Activated CD4-positive, alpha-beta T cell treated with anti-CD3 and anti-CD28 coated beads for 36 hours (primary cell): Measurements from ENCODE around the gene TUBGCP6. TPM values are rescaled to one million over a fixed set of nuclear protein-coding genes. Genes with fewer than 3 reads are reported as not detected.
A peak's percentile ranks its signal among the peaks of the same experiment; 100 is the strongest.
"Not testable (repeated sequence)": the region's sequence is repeated elsewhere in the genome, so short reads cannot be mapped to it uniquely, and the experiment has no call there.

ENCODE experiments used
- ATAC-seq: fragments of 200-7000 bp; cut with Tn5 transposase; one replicate; pipeline ENCODE4 v1.10.0; 2021; ENCODE audit warnings: mild to moderate bottlenecking, moderate library complexity
- CTCF ChIA-PET: fragments of 350-600 bp; sonication (Branson Sonifier 250); formaldehyde crosslinking; loops from one replicate; lab custom pipeline; 2021; ENCODE audit warnings: antibody characterized with exemption; lab: Charles Lee
- POLR2A ChIA-PET: fragments of 350-600 bp; sonication (Branson Sonifier 250); formaldehyde crosslinking; loops from one replicate; lab custom pipeline; 2021; ENCODE audit warnings: antibody characterized with exemption, inconsistent platforms; lab: Charles Lee
- DNase-seq: peaks from one replicate; pipeline ENCODE4 v3.0.0-alpha.2; 2020
- H3K27ac Mint-ChIP-seq: one replicate; pipeline ENCODE4 v1.8.0; 2021; ENCODE audit warnings: mixed read lengths
- H3K27me3 Mint-ChIP-seq: one replicate; pipeline ENCODE4 v1.8.0; 2021; ENCODE audit warnings: mixed read lengths
- H3K36me3 Mint-ChIP-seq: one replicate; pipeline ENCODE4 v1.8.0; 2021; ENCODE audit warnings: low read depth, mixed read lengths
- H3K4me1 Mint-ChIP-seq: one replicate; pipeline ENCODE4 v1.8.0; 2021; ENCODE audit warnings: mixed read lengths
- H3K4me3 Mint-ChIP-seq: one replicate; pipeline ENCODE4 v1.8.0; 2021; ENCODE audit warnings: mild to moderate bottlenecking, moderate library complexity, mixed read lengths
- H3K9me3 Mint-ChIP-seq: one replicate; pipeline ENCODE4 v1.8.0; 2021; ENCODE audit warnings: low read depth, mixed read lengths
- intact Hi-C, 2 experiments: fragments of 100-400 bp; cut with DNase I in 1 of 2; cut with micrococcal nuclease in 1 of 2; formaldehyde crosslinking; loops; one replicate each; pipeline versions ENCODE4 v1.14.2 to v1.15.1; 2022 to 2024; cut with DNase I, micrococcal nuclease
- total RNA-seq, 2 experiments: library from RNA; stranded (reverse); gene quantifications; one replicate each; pipeline ENCODE4 v1.2.3, GENCODE V29; 2021

TUBGCP6 gene
- total RNA-seq, 2 experiments from 2014 or later = 42.2 to 49.2 TPM

GRCh38 chr22:50276143-50276542, 31.3 kb upstream of the TUBGCP6 start:
- no peak overlapping the region for H3K27ac Mint-ChIP-seq
- no peak overlapping the region for H3K4me3 Mint-ChIP-seq
- H3K4me1 Mint-ChIP-seq = peaks cover 1% of the 10 kb centered on the region
- peak; percentile 70 for ATAC-seq
- CTCF ChIA-PET = interaction anchor here (0.6 to 2.4 kb wide), 6 partner anchors 30 to 345 kb away, joined by 3 to 16 read pairs (median 4); partner anchors contain the start of gene PLXNB2
- H3K9me3 Mint-ChIP-seq = no peaks in the 10 kb centered on the region
- intact Hi-C loops = loop anchor here (1.0 to 5.0 kb wide), 3 partner anchors 51 to 66 kb away; partner anchors contain the start of gene DENND6B (in 2 of the 2)
- H3K27me3 Mint-ChIP-seq = peaks cover 2% of the 10 kb centered on the region
- peak; percentile 81 for DNase-seq
- POLR2A ChIA-PET = no interaction called here
- no peaks in the 10 kb centered on the region for H3K36me3 Mint-ChIP-seq

DNA sequence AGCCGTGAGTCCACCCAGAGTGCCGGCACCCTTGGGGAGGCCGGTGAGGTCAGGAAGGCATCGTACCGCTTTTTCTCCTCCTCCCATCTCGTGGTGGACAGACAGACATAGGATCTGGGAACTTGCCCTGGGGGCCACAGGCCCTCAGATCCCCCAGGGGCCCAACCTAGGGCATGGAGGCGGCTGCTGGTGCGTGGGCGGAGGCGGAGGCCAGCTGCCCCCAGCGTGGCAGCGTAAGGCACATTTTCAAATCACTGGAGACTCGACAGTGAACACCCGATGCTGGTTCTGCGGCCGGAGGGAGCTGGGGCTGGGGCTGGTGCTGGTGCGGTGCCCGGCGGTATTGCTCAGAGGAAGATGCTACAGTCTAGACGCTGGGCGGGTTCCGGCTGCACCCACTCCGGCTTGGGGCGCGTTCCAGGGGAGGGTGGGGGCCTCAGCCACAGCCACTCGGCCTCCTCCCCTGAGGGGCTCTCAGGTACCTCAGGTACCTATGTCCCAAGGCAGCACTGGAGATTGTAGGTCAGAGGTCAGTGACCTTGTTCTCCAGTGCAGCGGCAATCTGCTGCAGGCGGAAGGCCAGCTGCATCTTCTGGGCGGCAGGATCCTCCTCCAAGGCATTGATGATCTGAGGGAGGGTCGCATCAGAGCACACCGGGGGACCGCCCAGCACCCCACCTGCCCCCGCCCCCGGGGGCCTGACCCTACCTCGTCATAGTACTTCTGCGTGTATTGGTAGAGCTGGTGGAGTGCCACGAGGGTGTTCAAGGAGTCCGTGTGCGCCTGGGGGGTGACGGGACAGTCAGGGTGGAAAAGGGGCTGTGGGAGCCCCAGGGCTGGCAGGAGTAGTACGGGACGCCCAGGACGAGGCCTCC, 30.6 kb upstream of the TUBGCP6 start:
- Mint-ChIP-seq H3K27ac (no peak overlapping the region), H3K4me1 (peaks cover 4% of the 10 kb centered on the region), H3K9me3 (no peaks in the 10 kb centered on the region), H3K4me3 (no peak overlapping the region), H3K36me3 (no peaks in the 10 kb centered on the region), H3K27me3 (peaks cover 2% of the 10 kb centered on the region)
- intact Hi-C loops = loop anchor here (1.0 to 5.0 kb wide), 4 partner anchors 52 to 225 kb away; partner anchors contain the start of gene DENND6B (in 2 of the 2)
- ATAC-seq (no peak), DNase-seq (no peak)
- ChIA-PET POLR2A (no interaction called here), CTCF (interaction anchor here (0.7 to 2.4 kb wide), 5 partner anchors 32 to 66 kb away, joined by 3 to 16 read pairs (median 4); no protein-coding TSS in a partner anchor)

DNA sequence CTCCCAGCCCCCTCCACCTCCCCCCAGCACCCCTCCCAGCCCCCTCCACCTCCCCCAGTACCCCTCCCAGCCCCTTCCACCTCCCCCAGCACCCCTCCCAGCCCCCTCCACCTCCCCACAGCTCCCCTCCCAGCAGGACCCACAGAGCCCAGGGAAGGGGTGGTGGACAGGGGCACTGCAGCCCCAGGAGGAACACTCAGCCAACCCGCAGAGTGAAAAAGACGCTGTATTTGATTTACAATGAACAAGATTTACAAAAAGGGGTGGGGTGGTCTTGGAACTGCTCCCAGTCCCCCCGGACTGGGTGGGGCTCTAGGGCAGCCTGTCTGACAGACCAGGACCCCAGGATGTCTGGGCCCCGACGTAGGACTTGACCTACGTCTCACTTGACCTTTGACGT, 29.9 kb upstream of the TUBGCP6 start:
- Mint-ChIP-seq H3K4me3 (no peak overlapping the region), H3K4me1 (peaks cover 4% of the 10 kb centered on the region), H3K27me3 (peaks cover 2% of the 10 kb centered on the region), H3K27ac (no peak overlapping the region), H3K36me3 (no peaks in the 10 kb centered on the region), H3K9me3 (no peaks in the 10 kb centered on the region)
- intact Hi-C loops = loop anchor here (2.0 to 5.0 kb wide), 2 partner anchors 53 to 226 kb away; partner anchors contain the start of gene DENND6B (in 1 of the 2)
- CTCF ChIA-PET = interaction anchor here (0.7 to 1.0 kb wide), 2 partner anchors 32 to 45 kb away, joined by 3 to 4 read pairs; no protein-coding TSS in a partner anchor
- DNase-seq = no peak
- POLR2A ChIA-PET = no interaction called here
- ATAC-seq = no peak

- H3K9me3 Mint-ChIP-seq = no peaks in the 10 kb centered on the region
- ChIA-PET POLR2A (no interaction called here), CTCF (no interaction called here)
- DNase-seq (peak; percentile 71), ATAC-seq (peak; percentile 23)
- no peaks in the 10 kb centered on the region for H3K36me3 Mint-ChIP-seq
- no peak overlapping the region for H3K4me3 Mint-ChIP-seq
- intact Hi-C loops = loop anchor here in 1 of 2 experiments (2.0 kb wide), 1 partner anchor 226 kb away; no protein-coding TSS in a partner anchor
- peaks cover 6% of the 10 kb centered on the region for H3K4me1 Mint-ChIP-seq
- H3K27me3 Mint-ChIP-seq = peaks cover 2% of the 10 kb centered on the region
- H3K27ac Mint-ChIP-seq = no peak overlapping the region
Observed at GRCh38 chr22:50274311-50274710, 29.5 kb upstream of the TUBGCP6 start.

- H3K4me3 Mint-ChIP-seq, H3K27me3 Mint-ChIP-seq, H3K27ac Mint-ChIP-seq, H3K4me1 Mint-ChIP-seq, DNase-seq, POLR2A ChIA-PET, H3K36me3 Mint-ChIP-seq, ATAC-seq, H3K9me3 Mint-ChIP-seq: not testable (repeated sequence)
- intact Hi-C loops = loop anchor here in 1 of 2 experiments (2.0 kb wide), 1 partner anchor 227 kb away; no protein-coding TSS in a partner anchor
- CTCF ChIA-PET = interaction anchor here (0.6 kb wide), 1 partner anchor 14 kb away, joined by 3 read pairs; no protein-coding TSS in a partner anchor
Observed at GRCh38 chr22:50273781-50274180, 29.0 kb upstream of the TUBGCP6 start.

DNA sequence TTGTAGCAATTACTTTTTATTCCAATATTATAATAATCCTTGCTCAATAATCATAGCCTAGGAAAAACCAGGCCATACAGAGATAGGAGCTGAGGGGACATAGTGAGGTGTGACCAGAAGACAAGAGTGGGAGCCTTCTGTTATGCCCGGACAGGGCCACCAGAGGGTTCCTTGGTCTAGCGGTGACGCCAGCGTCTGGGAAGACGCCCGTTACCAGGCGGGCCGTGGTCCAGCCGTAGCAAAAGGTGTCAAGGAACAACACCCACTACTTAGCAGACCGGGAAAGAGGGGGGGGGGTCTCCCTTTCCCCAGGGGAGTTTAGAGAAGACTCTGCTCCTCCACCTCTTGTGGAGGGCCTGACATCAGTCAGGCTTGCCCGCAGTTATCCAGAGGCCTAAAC, 28.5 kb upstream of the TUBGCP6 start:
- ATAC-seq, DNase-seq, H3K36me3 Mint-ChIP-seq, H3K9me3 Mint-ChIP-seq, H3K27me3 Mint-ChIP-seq, H3K4me3 Mint-ChIP-seq, H3K27ac Mint-ChIP-seq, intact Hi-C loops, H3K4me1 Mint-ChIP-seq, POLR2A ChIA-PET: not testable (repeated sequence)
- CTCF ChIA-PET = interaction anchor here (0.6 kb wide), 1 partner anchor 14 kb away, joined by 3 read pairs; no protein-coding TSS in a partner anchor

GRCh38 chr22:50272044-50272802, 27.4 kb upstream of the TUBGCP6 start:
- Mint-ChIP-seq H3K9me3 (no peaks in the 10 kb centered on the region), H3K27ac (no peak overlapping the region), H3K4me3 (no peak overlapping the region), H3K27me3 (peaks cover 4% of the 10 kb centered on the region), H3K36me3 (no peaks in the 10 kb centered on the region), H3K4me1 (peaks cover 13% of the 10 kb centered on the region)
- intact Hi-C loops = no loop called here
- no peak for ATAC-seq
- POLR2A ChIA-PET = no interaction called here
- no peak for DNase-seq
- CTCF ChIA-PET = interaction anchor here (0.6 to 1.6 kb wide), 4 partner anchors 20 to 349 kb away, joined by 3 to 6 read pairs (median 4); partner anchors contain the start of gene DENND6B

GRCh38 chr22:50271519-50271970, 26.7 kb upstream of the TUBGCP6 start:
- intact Hi-C loops = loop anchor here (2.0 kb wide), 5 partner anchors 27 to 357 kb away; partner anchors contain the start of genes ARSA (in 1 of the 2), CHKB (in 1 of the 2), PIM3 (in 1 of the 2) and SBF1 (in 1 of the 2)

GRCh38 chr22:50270666-50271394, 26.0 kb upstream of the TUBGCP6 start:
- Mint-ChIP-seq H3K9me3 (no peaks in the 10 kb centered on the region), H3K27ac (no peak overlapping the region), H3K4me1 (peaks cover 13% of the 10 kb centered on the region), H3K4me3 (peak overlapping the region; percentile 65), H3K27me3 (peaks cover 4% of the 10 kb centered on the region), H3K36me3 (no peaks in the 10 kb centered on the region)
- ChIA-PET POLR2A (no interaction called here), CTCF (interaction anchor here (0.7 kb wide), 1 partner anchor 461 kb away, joined by 3 read pairs; no protein-coding TSS in a partner anchor)
- peak; percentile 46 for ATAC-seq
- intact Hi-C loops = loop anchor here (1.0 to 2.0 kb wide), 10 partner anchors 20 to 358 kb away; partner anchors contain the start of genes ARSA (in 1 of the 2), CHKB (in 1 of the 2), DENND6B (in 1 of the 2) and HDAC10 (in 1 of the 2)
- DNase-seq = peak; percentile 86

More at GRCh38 chr22:50271519-50271970, 26.7 kb upstream of the TUBGCP6 start:
- H3K4me1 Mint-ChIP-seq = peaks cover 13% of the 10 kb centered on the region
- peaks cover 4% of the 10 kb centered on the region for H3K27me3 Mint-ChIP-seq
- H3K9me3 Mint-ChIP-seq = no peaks in the 10 kb centered on the region
- H3K27ac Mint-ChIP-seq = no peak overlapping the region
- ChIA-PET CTCF (interaction anchor here (1.5 to 1.6 kb wide), 2 partner anchors 19 to 349 kb away, joined by 6 read pairs; no protein-coding TSS in a partner anchor), POLR2A (no interaction called here)
- H3K4me3 Mint-ChIP-seq = no peak overlapping the region
- DNase-seq = peak; percentile 77
- ATAC-seq = no peak
- no peaks in the 10 kb centered on the region for H3K36me3 Mint-ChIP-seq
